B cell (primary cell): Measurements from ENCODE around the gene ARID4A. TPM values are rescaled to one million over a fixed set of nuclear protein-coding genes. Genes with fewer than 3 reads are reported as not detected.

Experiments
- ATAC-seq: fragments of 200-7000 bp; cut with Tn5 transposase; one replicate; pipeline ENCODE4 v1.10.0; 2021; ENCODE audit warnings: low read depth, mild to moderate bottlenecking, moderate number of reproducible peaks, moderate library complexity
- CTCF ChIA-PET: fragments of 350-600 bp; sonication (Branson Sonifier 250); formaldehyde crosslinking; loops from one replicate; lab custom pipeline; 2021; ENCODE audit warnings: antibody characterized with exemption, inconsistent platforms; lab: Charles Lee
- POLR2A ChIA-PET: fragments of 350-600 bp; sonication (Branson Sonifier 250); formaldehyde crosslinking; loops from one replicate; lab custom pipeline; 2021; ENCODE audit warnings: antibody characterized with exemption; lab: Charles Lee
- DNase-seq: peaks from one replicate; pipeline ENCODE4 v3.0.0; 2013
- H2AFZ ChIP-seq: 2 replicates; pipeline ENCODE4 v1.6.1; 2012; ENCODE audit warnings: mild to moderate bottlenecking, low read depth, low read length; ENCODE audit not compliant: insufficient read depth, poor library complexity, severe bottlenecking
- H3K27ac ChIP-seq, 2 donors: 1 replicate in 1 of 2; 2 replicates in 1 of 2; pipeline ENCODE4 v1.5.1; 2012 to 2013; ENCODE audit warnings: low read length in 2 of 2, mild to moderate bottlenecking in 2 of 2, moderate library complexity in 1 of 2
- H3K27me3 ChIP-seq, 4 experiments: fragments of 200-600 bp in 1 of 4; sonication (generic) in 1 of 4; replicated peaks in 1 of 4; 1 replicate in 2 of 4; 2 replicates in 2 of 4; pipeline versions ENCODE4 v1.6.1 to v1.7.0; 2013 to 2016; ENCODE audit warnings: low read length in 3 of 4, mild to moderate bottlenecking in 2 of 4, mixed read lengths in 1 of 4, moderate library complexity in 1 of 4; ENCODE audit not compliant: insufficient read depth in 4 of 4, control insufficient read depth in 3 of 4; ENCODE audit errors: control extremely low read depth in 1 of 4
- H3K36me3 ChIP-seq, 2 experiments: replicated peaks in 1 of 2; 1 replicate in 1 of 2; 2 replicates in 1 of 2; pipeline versions ENCODE4 v1.6.1 to v1.7.1; 2013; ENCODE audit warnings: low read length in 1 of 2; ENCODE audit not compliant: insufficient read depth in 2 of 2, control insufficient read depth in 1 of 2; ENCODE audit errors: control extremely low read depth in 1 of 2, extremely low read depth in 1 of 2
- H3K4me1 ChIP-seq, 2 donors: fragments of 200-600 bp in 1 of 2; sonication (generic) in 1 of 2; 1 replicate in 1 of 2; 2 replicates in 1 of 2; pipeline versions ENCODE4 v1.5.1 to v1.6.1; 2013 to 2017; ENCODE audit warnings: low read length in 2 of 2; ENCODE audit not compliant: control insufficient read depth in 2 of 2, insufficient read depth in 2 of 2
- H3K4me2 ChIP-seq: replicated peaks from 2 replicates; pipeline ENCODE3; 2012; ENCODE audit warnings: mild to moderate bottlenecking, low read depth, low read length; ENCODE audit not compliant: poor library complexity, severe bottlenecking
- H3K4me3 ChIP-seq, 5 experiments: fragments of 200-600 bp in 1 of 5; sonication (generic) in 1 of 5; 1 replicate in 3 of 5; 2 replicates in 2 of 5; pipeline versions ENCODE4 v1.5.1 to v1.7.0; 2011 to 2016; ENCODE audit warnings: low read length in 4 of 5, mild to moderate bottlenecking in 4 of 5, low read depth in 2 of 5, control low read depth in 1 of 5, moderate library complexity in 1 of 5; ENCODE audit not compliant: insufficient read depth in 1 of 5; ENCODE audit errors: control extremely low read depth in 1 of 5, extremely low read depth in 1 of 5
- H3K79me2 ChIP-seq: fragments of 200-600 bp; sonication (generic); one replicate; pipeline ENCODE4 v1.6.0; 2016; ENCODE audit warnings: low read length; ENCODE audit not compliant: control insufficient read depth, insufficient read depth
- H3K9ac ChIP-seq: fragments of 200-600 bp; sonication (generic); 2 replicates; pipeline ENCODE4 v1.6.1; 2017; ENCODE audit warnings: mild to moderate bottlenecking, low read length, moderate library complexity
- H3K9me3 ChIP-seq, 3 donors: one replicate each; pipeline versions ENCODE4 v1.6.1 to v1.7.1; 2013; ENCODE audit warnings: low read length in 2 of 3; ENCODE audit not compliant: control insufficient read depth in 2 of 3, insufficient read depth in 1 of 3; ENCODE audit errors: control extremely low read depth in 1 of 3
- H4K20me1 ChIP-seq: 2 replicates; pipeline ENCODE4 v1.6.0; 2012; ENCODE audit warnings: mild to moderate bottlenecking, low read length; ENCODE audit not compliant: insufficient read depth, control insufficient read depth, poor library complexity, severe bottlenecking
- H3K27ac Mint-ChIP-seq: one replicate; pipeline ENCODE4 v1.8.0; 2021; ENCODE audit warnings: mixed read lengths
- H3K27me3 Mint-ChIP-seq: one replicate; pipeline ENCODE4 v1.8.0; 2021; ENCODE audit warnings: mixed read lengths
- H3K4me1 Mint-ChIP-seq: one replicate; pipeline ENCODE4 v1.8.0; 2021; ENCODE audit warnings: mixed read lengths
- H3K4me3 Mint-ChIP-seq: one replicate; pipeline ENCODE4 v1.8.0; 2021; ENCODE audit warnings: mixed read lengths
- H3K9me3 Mint-ChIP-seq: one replicate; pipeline ENCODE4 v1.8.0; 2022; ENCODE audit warnings: mixed read lengths; ENCODE audit not compliant: insufficient read depth
- CTCF ChIP-seq: fragments of 200-600 bp; IDR thresholded peaks from one replicate; pipeline ENCODE4 v1.8.0; 2022; ENCODE audit warnings: antibody characterized with exemption, mild to moderate bottlenecking
- EZH2 ChIP-seq: IDR thresholded peaks from 2 replicates; pipeline ENCODE4 v1.6.1; 2012; ENCODE audit warnings: borderline replicate concordance, low read depth, mild to moderate bottlenecking, moderate library complexity, low read length; ENCODE audit not compliant: insufficient read depth, poor library complexity, severe bottlenecking
- WGBS: methylation state at CpG from one replicate; pipeline ENCODE4 v1.1.5; 2013; ENCODE audit warnings: missing lambda C conversion rate; ENCODE audit not compliant: insufficient coverage; 5-methylcytosine and 5-hydroxymethylcytosine counted together
- intact Hi-C: fragments of 100-400 bp; cut with micrococcal nuclease; formaldehyde crosslinking; loops from one replicate; pipeline ENCODE4 v1.10.0; 2022
- polyA plus RNA-seq: library from polyadenylated mRNA; depleted of rRNA; stranded (reverse); fragments of >200 nt; gene quantifications from 2 replicates; pipeline ENCODE4 v1.2.3, GENCODE V29; 2012
- total RNA-seq, 2 donors: library from RNA; stranded (reverse); fragments of 120-200 nt in 1 of 2; gene quantifications; 1 replicate in 1 of 2; 2 replicates in 1 of 2; pipeline versions ENCODE4 v1.2.3 to v1.2.4, GENCODE V29; 2013 to 2022

Gene ARID4A
- total and polyA plus RNA-seq, 2 donors (not counting 1 experiment from before 2014, with no cell fraction given), result 9.4 to 87.0 TPM

GRCh38 chr14:58327019-58327418 is 28.7 kb downstream of the ARID4A start:
- Histone ChIP-seq H3K36me3 (peaks cover 11 to 71% of the 10 kb centered on the region in 2 experiments), H3K4me1 (peaks cover 5 to 10% of the 10 kb centered on the region in 2 donors), H3K9ac (no peak overlapping the region), H3K79me2 (peaks cover 12% of the 10 kb centered on the region), H4K20me1 (no peaks in the 10 kb centered on the region), H2AFZ (no peak overlapping the region), H3K27ac (no peak overlapping the region), H3K27me3 (no peaks in the 10 kb centered on the region), H3K4me2 (no peak overlapping the region), H3K4me3 (no peak overlapping the region), H3K9me3 (no peaks in the 10 kb centered on the region)
- no peak for DNase-seq
- H3K4me1 Mint-ChIP-seq, result peaks cover 8% of the 10 kb centered on the region
- H3K27ac Mint-ChIP-seq, result no peak overlapping the region
- no CpG with 5 or more reads among the region's 1 CpG for WGBS
- TF ChIP-seq EZH2 (no peak), CTCF (no peak)
- ChIA-PET POLR2A (no interaction called here), CTCF (no interaction called here)
- H3K4me3 Mint-ChIP-seq, result no peak overlapping the region
- no peaks in the 10 kb centered on the region for H3K27me3 Mint-ChIP-seq
- no peaks in the 10 kb centered on the region for H3K9me3 Mint-ChIP-seq
- ATAC-seq, result no peak
- intact Hi-C loops, result no loop called here

GRCh38 chr14:58331111-58331510 is 32.8 kb downstream of the ARID4A start:
- H3K27ac ChIP-seq, result peak overlapping the region; percentile 56 to 85
- H3K9me3 Mint-ChIP-seq, result no peaks in the 10 kb centered on the region
- no peaks in the 10 kb centered on the region for H3K27me3 ChIP-seq
- POLR2A ChIA-PET, result no interaction called here
- peaks cover 5 to 10% of the 10 kb centered on the region in 2 donors for H3K4me1 ChIP-seq
- H3K4me3 ChIP-seq, result peak overlapping the region in 1 of 5 experiments; percentile 4
- peaks cover 5 to 60% of the 10 kb centered on the region in 2 experiments for H3K36me3 ChIP-seq
- no peaks in the 10 kb centered on the region for H3K9me3 ChIP-seq
- H2AFZ ChIP-seq, result peak overlapping the region; percentile 47
- peaks cover 8% of the 10 kb centered on the region for H3K4me1 Mint-ChIP-seq
- CTCF ChIA-PET, result no interaction called here
- H3K4me3 Mint-ChIP-seq, result peak overlapping the region; percentile 44
- H3K9ac ChIP-seq, result no peak overlapping the region
- no peaks in the 10 kb centered on the region for H3K27me3 Mint-ChIP-seq
- peak overlapping the region; percentile 62 for H3K27ac Mint-ChIP-seq
- 9% methylated on average over 3 of the region's 5 CpGs for WGBS
- peaks cover 17% of the 10 kb centered on the region for H3K79me2 ChIP-seq
- intact Hi-C loops, result loop anchor here (1.0 kb wide), 1 partner anchor 34 kb away; no protein-coding TSS in a partner anchor
- DNase-seq (peak; percentile 93), ATAC-seq (peak; percentile 94)
- TF ChIP-seq CTCF, result no peak
- TF ChIP-seq EZH2, result no peak
- H4K20me1 ChIP-seq, result no peaks in the 10 kb centered on the region
- H3K4me2 ChIP-seq, result peak overlapping the region; percentile 44
